Psoas muscle (tissue), 8 donors: ENCODE measurements around the gene SDHAF2. TPM values are rescaled to one million over a fixed set of nuclear protein-coding genes. Genes with fewer than 3 reads are reported as not detected.

ENCODE experiments used
- ATAC-seq, 4 donors: fragments of 200-7000 bp; cut with Tn5 transposase; one replicate each; pipeline ENCODE4 v1.9.1; 2020; ENCODE audit warnings: moderate library complexity in 3 of 4, mild to moderate bottlenecking in 2 of 4
- DNase-seq, 2 donors: peaks; one replicate each; pipeline ENCODE4 v3.0.0-alpha.2; 2020
- H3K27ac ChIP-seq: fragments of 200-600 bp; one replicate; pipeline ENCODE4 v1.8.0; 2022
- H3K27me3 ChIP-seq, 3 donors: fragments of 200-600 bp in 1 of 3; one replicate each; pipeline versions ENCODE4 v1.6.1 to v1.8.0; 2013 to 2022; ENCODE audit warnings: low read length in 2 of 3, mild to moderate bottlenecking in 2 of 3, moderate library complexity in 1 of 3; ENCODE audit not compliant: insufficient read depth in 3 of 3
- H3K36me3 ChIP-seq, 2 donors: fragments of 200-600 bp in 1 of 2; one replicate each; pipeline versions ENCODE4 v1.6.1 to v1.8.0; 2013 to 2022; ENCODE audit warnings: low read depth in 1 of 2, mild to moderate bottlenecking in 1 of 2, moderate library complexity in 1 of 2; ENCODE audit not compliant: insufficient read depth in 1 of 2
- H3K4me1 ChIP-seq: fragments of 200-600 bp; one replicate; pipeline ENCODE4 v1.8.0; 2022
- H3K4me3 ChIP-seq: fragments of 200-600 bp; one replicate; pipeline ENCODE4 v1.8.0; 2022; ENCODE audit warnings: mild to moderate bottlenecking
- H3K9me3 ChIP-seq: fragments of 200-600 bp; one replicate; pipeline ENCODE4 v1.8.0; 2022
- CTCF ChIP-seq: fragments of 200-600 bp; IDR thresholded peaks from one replicate; pipeline ENCODE4 v1.8.0; 2022; ENCODE audit warnings: antibody characterized with exemption
- WGBS, 3 donors: extraction: QIAGEN DNeasy Blood & Tissue Kit; methylation state at CpG; one replicate each; pipeline versions ENCODE4 v1.1.6 to v1.1.7; 2013; 5-methylcytosine and 5-hydroxymethylcytosine counted together
- intact Hi-C, 2 donors: fragments of 100-400 bp; cut with DNase I; formaldehyde crosslinking; loops; one replicate each; pipeline versions ENCODE4 v1.11.0 to v1.14.2; 2022
- polyA plus RNA-seq, 3 donors: library from polyadenylated mRNA; stranded (reverse); fragments of 200-250 nt; gene quantifications; one replicate each; pipeline ENCODE4 v1.2.3, GENCODE V29; 2013
- total RNA-seq, 4 donors: library from RNA; stranded (reverse); fragmentation: NEBNext Ultra II Directional in 2 of 4; extraction: Animal tissue kit (Norgen Biotek cat#: 25700) in 2 of 4; gene quantifications; one replicate each; pipeline versions ENCODE4 v1.2.1 to v1.2.4, GENCODE V29; 2021 to 2023
- donor health status: healthy with polysubstance abuse.
- donor health status: DM: no; HTN: no; CAD: no; lungs with moderate emphysema.
- donor health status: Bipolar disorder and iron deficiency.
- donor health status: healthy.
- donor health status: DM: yes; HTN: yes; CAD: no.
- donor health status: DM: no; HTN: no; CAD: no.
- donor health status: DM: no; HTN: no; CAD: no.
- donor health status: DM: yes; HTN: yes; CAD: no.

SDHAF2 gene
- total and polyA plus RNA-seq, 7 donors = 29.4 to 103 (median 45.2) TPM

DNA sequence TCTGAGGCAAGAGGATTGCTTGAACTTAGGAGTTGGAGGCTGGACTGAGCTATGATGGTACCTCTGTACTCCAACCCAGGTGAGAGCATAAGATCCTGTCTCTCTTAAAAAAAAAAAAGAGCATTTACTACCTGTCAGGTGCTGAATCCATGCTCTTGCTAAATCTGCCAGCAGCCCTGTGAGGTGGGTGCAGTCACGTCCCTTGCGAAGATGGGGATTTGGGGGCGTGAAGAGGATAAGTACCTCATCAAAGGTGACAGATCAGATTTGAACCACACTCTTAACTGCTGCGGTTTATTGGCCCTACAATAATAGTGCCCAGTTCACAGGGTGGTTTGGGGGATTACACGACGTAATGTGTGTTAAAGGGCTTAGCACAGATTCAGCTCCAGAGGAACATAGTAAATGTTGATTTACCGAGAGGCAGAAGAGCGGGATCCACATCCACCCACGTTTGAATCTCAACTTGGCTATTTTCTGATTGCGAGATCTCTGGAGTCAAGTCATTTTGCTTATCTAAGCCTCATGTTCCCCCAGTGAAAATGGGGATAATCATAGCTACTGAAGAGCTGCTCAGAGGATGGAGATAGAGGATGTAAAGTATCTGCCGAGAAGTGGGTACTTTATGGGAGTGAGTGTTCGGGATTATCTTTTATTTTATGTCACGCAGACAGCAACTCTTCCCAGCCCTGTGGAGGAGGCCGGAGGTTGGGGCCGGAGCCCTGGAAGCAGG lies 50.5 kb downstream of the SDHAF2 start:
- ATAC-seq = no peak
- intact Hi-C loops = loop anchor here in 1 of 2 donors (2.0 kb wide), 1 partner anchor 36 kb away; no protein-coding TSS in a partner anchor
- 70 to 71% (median 70%) methylated on average over 15 of the region's 15 CpGs for WGBS, 3 donors
- no peak overlapping the region for H3K27ac ChIP-seq
- TF ChIP-seq CTCF = no peak
- H3K36me3 ChIP-seq = no peaks in the 10 kb centered on the region
- no peaks in the 10 kb centered on the region for H3K9me3 ChIP-seq
- peaks cover 10% of the 10 kb centered on the region for H3K4me1 ChIP-seq
- H3K27me3 ChIP-seq = peaks cover 0 to 12% (median 7%) of the 10 kb centered on the region in 3 donors
- no peak for DNase-seq
- H3K4me3 ChIP-seq = no peak overlapping the region

DNA sequence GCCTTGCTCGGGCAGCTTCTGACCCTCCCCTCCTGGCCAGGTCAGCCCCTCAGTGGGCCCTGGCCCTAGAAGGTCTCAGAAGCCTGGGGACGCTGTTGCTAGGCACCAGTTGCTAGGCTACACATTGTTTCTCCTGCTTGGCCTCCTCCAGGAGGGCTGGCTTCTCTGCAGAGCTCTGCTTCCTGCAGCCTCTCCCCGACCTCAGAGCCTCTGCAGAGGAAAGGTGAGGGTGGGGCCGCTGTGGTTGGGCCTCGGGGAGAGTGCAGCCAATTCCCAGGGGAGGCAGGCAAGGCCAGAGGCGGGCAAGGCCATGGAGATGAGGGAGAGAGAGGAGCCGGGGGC lies 51.0 kb downstream of the SDHAF2 start:
- peaks cover 0 to 12% (median 7%) of the 10 kb centered on the region in 3 donors for H3K27me3 ChIP-seq
- DNase-seq = no peak
- H3K36me3 ChIP-seq = no peaks in the 10 kb centered on the region
- WGBS, 3 donors = 27 to 34% (median 32%) methylated on average over 7 of the region's 7 CpGs
- no peak for ATAC-seq
- H3K9me3 ChIP-seq = no peaks in the 10 kb centered on the region
- no peak overlapping the region for H3K4me3 ChIP-seq
- no peak for TF ChIP-seq CTCF
- H3K27ac ChIP-seq = no peak overlapping the region
- H3K4me1 ChIP-seq = peaks cover 10% of the 10 kb centered on the region
- intact Hi-C loops = loop anchor here in 1 of 2 donors (2.0 kb wide), 1 partner anchor 36 kb away; no protein-coding TSS in a partner anchor

- H3K27ac ChIP-seq = no peak overlapping the region
- no peak for DNase-seq
- H3K4me1 ChIP-seq = peaks cover 10% of the 10 kb centered on the region
- no peak for ATAC-seq
- no peak for TF ChIP-seq CTCF
- WGBS, 3 donors = 34 to 61% (median 47%) methylated on average over 4 to 10 of the region's 10 CpGs
- H3K9me3 ChIP-seq = no peaks in the 10 kb centered on the region
- peaks cover 0 to 12% (median 7%) of the 10 kb centered on the region in 3 donors for H3K27me3 ChIP-seq
- H3K36me3 ChIP-seq = no peaks in the 10 kb centered on the region
- no peak overlapping the region for H3K4me3 ChIP-seq
- intact Hi-C loops = loop anchor here in 1 of 2 donors (2.0 kb wide), 1 partner anchor 35 kb away; no protein-coding TSS in a partner anchor
Measured at GRCh38 chr11:61481806-61482205, 51.9 kb downstream of the SDHAF2 start.

- DNase-seq (no peak), ATAC-seq (peak in 3 of 4 donors; percentile 25 to 64 (median 59))
- TF ChIP-seq CTCF = peak; percentile 42
- Histone ChIP-seq H3K27ac (no peak overlapping the region), H3K4me3 (no peak overlapping the region), H3K36me3 (no peaks in the 10 kb centered on the region), H3K27me3 (peaks cover 0 to 12% (median 7%) of the 10 kb centered on the region in 3 donors), H3K9me3 (no peaks in the 10 kb centered on the region), H3K4me1 (peaks cover 3% of the 10 kb centered on the region)
- WGBS, 3 donors = 29 to 35% (median 31%) methylated on average over 7 of the region's 7 CpGs
- intact Hi-C loops = no loop called here
Measured at GRCh38 chr11:61482513-61482912, 52.6 kb downstream of the SDHAF2 start.
